MCF 10A (cell line): ENCODE measurements around the gene HNRNPUL1. TPM values are rescaled to one million over a fixed set of nuclear protein-coding genes. Genes with fewer than 3 reads are reported as not detected.

Experiments
- BruUV-seq: library from RNA; stranded (reverse); fragments of 400-500 nt; replicated peaks from 2 replicates; lab custom pipeline; 2021; lab: Mats Ljungman, UMichigan
- CTCF ChIA-PET: fragments of 300-600 bp; sonication (Branson Sonifier 250); formaldehyde crosslinking; extraction: SDS; loops from one replicate; lab custom pipeline; 2021; ENCODE audit warnings: antibody characterized with exemption, inconsistent platforms; lab: Yijun Ruan, JAX
- POLR2A ChIA-PET: fragments of 300-600, 350-650 bp; sonication (Branson Sonifier 250); formaldehyde crosslinking; extraction: SDS; loops from one replicate; lab custom pipeline; 2020; ENCODE audit warnings: antibody characterized with exemption, inconsistent platforms; lab: Yijun Ruan, JAX
- DNase-seq: peaks from one replicate; pipeline ENCODE4 v3.0.0-alpha.2; 2018; ENCODE audit not compliant: unreplicated experiment
- H3K27ac Mint-ChIP-seq: one replicate; pipeline ENCODE4 v1.8.0; 2022; ENCODE audit warnings: mild to moderate bottlenecking, low read depth, mixed read lengths; ENCODE audit not compliant: unreplicated experiment
- H3K27me3 Mint-ChIP-seq: one replicate; pipeline ENCODE4 v1.8.0; 2022; ENCODE audit warnings: mixed read lengths; ENCODE audit not compliant: insufficient read depth, unreplicated experiment
- H3K36me3 Mint-ChIP-seq: one replicate; pipeline ENCODE4 v1.8.0; 2022; ENCODE audit warnings: mild to moderate bottlenecking, moderate library complexity, mixed read lengths; ENCODE audit not compliant: insufficient read depth, unreplicated experiment
- H3K4me1 Mint-ChIP-seq: one replicate; pipeline ENCODE4 v1.8.0; 2022; ENCODE audit warnings: mixed read lengths; ENCODE audit not compliant: insufficient read depth, unreplicated experiment
- H3K4me3 Mint-ChIP-seq: one replicate; pipeline ENCODE4 v1.8.0; 2022; ENCODE audit warnings: mild to moderate bottlenecking, moderate library complexity, mixed read lengths; ENCODE audit not compliant: unreplicated experiment
- H3K9me3 Mint-ChIP-seq: one replicate; pipeline ENCODE4 v1.8.0; 2022; ENCODE audit warnings: mixed read lengths; ENCODE audit not compliant: unreplicated experiment
- CTCF ChIP-seq: fragments of 200-600 bp; IDR thresholded peaks from one replicate; pipeline ENCODE4 v1.8.0; 2022; ENCODE audit warnings: antibody characterized with exemption, mild to moderate bottlenecking; ENCODE audit not compliant: unreplicated experiment
- intact Hi-C: fragments of 100-400 bp; cut with micrococcal nuclease; formaldehyde crosslinking; loops from 2 replicates; pipeline ENCODE4 v1.14.1; 2022
- total RNA-seq: library from RNA; stranded (reverse); gene quantifications from 2 replicates; pipeline ENCODE4 v1.2.3, GENCODE V29; 2022

HNRNPUL1 gene
- total RNA-seq, 1 experiment from 2014 or later = 204 TPM

- Mint-ChIP-seq H3K36me3 (peaks cover 49% of the 10 kb centered on the region), H3K4me1 (no peaks in the 10 kb centered on the region), H3K27me3 (no peaks in the 10 kb centered on the region), H3K27ac (no peak overlapping the region), H3K4me3 (no peak overlapping the region), H3K9me3 (peaks cover 7% of the 10 kb centered on the region)
- DNase-seq = no peak
- intact Hi-C loops = no loop called here
- no peak for TF ChIP-seq CTCF
- ChIA-PET CTCF (no interaction called here), POLR2A (no interaction called here)
- no TSS peak for BruUV-seq
These were observed 20.1 kb upstream of the HNRNPUL1 start for GRCh38 chr19:41244117-41244516.

DNA sequence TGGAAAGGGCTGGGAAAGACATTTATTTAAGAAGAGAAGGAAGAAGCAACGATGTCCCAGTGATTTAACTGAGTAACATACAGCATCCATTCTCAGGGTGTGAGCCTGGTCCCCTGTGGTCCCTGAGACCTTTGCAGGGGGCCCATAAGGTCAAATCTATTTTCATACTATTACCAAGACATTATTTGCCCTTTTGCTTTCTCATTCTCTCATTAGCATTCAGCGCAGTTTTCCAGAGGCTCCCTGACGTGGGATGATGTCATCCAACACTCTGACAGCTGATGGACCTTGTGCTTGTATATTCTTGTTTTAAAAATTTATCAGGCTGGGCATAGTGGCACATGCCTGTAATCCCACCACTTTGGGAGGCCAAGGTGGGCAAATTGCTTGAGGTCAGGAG lies 18.3 kb upstream of the HNRNPUL1 start:
- ChIA-PET CTCF (interaction anchor here (2.3 kb wide), 1 partner anchor 41 kb away, joined by 10 read pairs; no protein-coding TSS in a partner anchor), POLR2A (interaction anchor here (1.2 to 1.3 kb wide), 3 partner anchors 17 to 20 kb away, joined by 3 to 6 read pairs (median 4); partner anchors contain the start of gene HNRNPUL1)
- Mint-ChIP-seq H3K4me1 (no peaks in the 10 kb centered on the region), H3K27ac (no peak overlapping the region), H3K36me3 (peaks cover 66% of the 10 kb centered on the region), H3K9me3 (no peaks in the 10 kb centered on the region), H3K27me3 (no peaks in the 10 kb centered on the region), H3K4me3 (no peak overlapping the region)
- BruUV-seq = no TSS peak
- intact Hi-C loops = no loop called here
- TF ChIP-seq CTCF = no peak
- no peak for DNase-seq

GRCh38 chr19:41248895-41249294 lies 15.3 kb upstream of the HNRNPUL1 start:
- Mint-ChIP-seq H3K27ac (peak overlapping the region; percentile 13), H3K27me3 (no peaks in the 10 kb centered on the region), H3K36me3 (peaks cover 95% of the 10 kb centered on the region), H3K4me1 (no peaks in the 10 kb centered on the region), H3K9me3 (no peaks in the 10 kb centered on the region), H3K4me3 (no peak overlapping the region)
- ChIA-PET CTCF (interaction anchor here (0.6 to 1.5 kb wide), 6 partner anchors 9 to 147 kb away, joined by 3 to 9 read pairs (median 4); no protein-coding TSS in a partner anchor), POLR2A (interaction anchor here (1.3 to 2.7 kb wide), 4 partner anchors 12 to 30 kb away, joined by 4 to 9 read pairs (median 6); partner anchors contain the start of genes AXL and HNRNPUL1)
- no peak for DNase-seq
- BruUV-seq = no TSS peak
- intact Hi-C loops = no loop called here
- no peak for TF ChIP-seq CTCF

DNA sequence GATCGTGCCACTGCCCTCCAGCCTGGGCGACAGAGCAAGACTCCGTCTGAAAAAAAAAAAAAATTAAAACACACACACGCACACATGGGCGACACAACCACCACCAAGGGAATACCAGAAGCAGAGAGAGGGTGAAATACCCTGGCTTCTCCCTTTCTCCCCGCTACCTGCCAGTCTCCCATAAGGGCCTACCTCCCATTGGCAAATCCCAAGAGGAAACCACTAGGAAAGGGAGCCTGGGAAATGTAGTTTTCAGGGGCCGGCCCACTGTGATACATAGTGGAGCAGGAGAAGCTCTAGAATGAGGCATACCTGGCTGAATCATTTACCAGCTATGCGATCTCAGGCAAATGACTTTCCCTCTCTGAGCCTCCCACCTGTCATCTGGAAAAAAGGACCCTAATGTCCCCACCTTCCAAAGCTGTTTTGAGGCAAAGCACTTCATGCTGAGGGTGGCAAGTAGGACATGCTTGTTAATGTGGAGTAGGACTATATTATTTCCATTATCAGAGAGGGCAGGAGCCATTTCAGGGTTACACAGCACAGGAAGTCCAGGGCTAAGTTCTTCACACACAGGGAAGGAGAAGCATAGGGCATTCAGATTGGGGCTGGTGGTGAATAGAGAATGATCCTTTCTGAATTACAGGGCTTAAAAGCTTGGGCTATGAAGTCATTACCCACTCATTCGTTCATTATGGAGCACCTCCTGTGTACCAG lies 14.3 kb upstream of the HNRNPUL1 start:
- Mint-ChIP-seq H3K27me3 (no peaks in the 10 kb centered on the region), H3K4me1 (no peaks in the 10 kb centered on the region), H3K4me3 (no peak overlapping the region), H3K9me3 (no peaks in the 10 kb centered on the region), H3K36me3 (peaks cover 99% of the 10 kb centered on the region), H3K27ac (no peak overlapping the region)
- ChIA-PET POLR2A (interaction anchor here (0.9 to 2.7 kb wide), 5 partner anchors 11 to 31 kb away, joined by 3 to 9 read pairs (median 4); partner anchors contain the start of genes AXL and HNRNPUL1), CTCF (interaction anchor here (0.5 to 1.0 kb wide), 3 partner anchors 9 to 116 kb away, joined by 3 to 5 read pairs (median 4); no protein-coding TSS in a partner anchor)
- TF ChIP-seq CTCF = no peak
- no TSS peak for BruUV-seq
- DNase-seq = no peak
- intact Hi-C loops = no loop called here
